IPS-NIHi7 (cell line): ENCODE results near the gene CADM2.

Source experiments
- DNase-seq: peaks from one replicate; pipeline ENCODE4 v3.0.0; 2012; ENCODE audit warnings: mixed read lengths; ENCODE audit errors: extremely low spot score

The CADM2 gene

GRCh38 chr3:85189731-85190130 is 230.9 kb downstream of the CADM2 start:
- DNase-seq = no peak

DNA sequence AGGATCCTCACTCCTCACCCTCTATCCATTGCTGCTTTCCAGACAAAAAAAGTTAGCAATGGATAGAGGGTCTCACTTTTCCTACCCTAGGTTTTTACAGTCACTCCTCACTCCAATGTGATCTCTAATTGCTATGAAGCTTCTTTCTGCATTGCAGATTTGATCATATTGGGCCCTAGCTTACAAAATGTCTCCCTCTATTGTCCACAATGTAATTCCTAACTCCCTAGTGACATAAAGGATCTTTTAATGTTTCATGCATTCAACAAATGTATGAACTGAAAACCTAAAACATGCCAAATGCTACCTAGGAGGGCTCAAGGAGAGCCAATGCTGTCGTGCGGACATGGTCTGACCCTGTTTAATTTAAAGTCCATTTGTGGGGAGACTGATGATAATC is 234.8 kb downstream of the CADM2 start:
- DNase-seq = no peak

- DNase-seq = no peak
Observed at GRCh38 chr3:85208650-85209049, 249.9 kb downstream of the CADM2 start.

GRCh38 chr3:85210540-85210939 is 251.8 kb downstream of the CADM2 start:
- DNase-seq = no peak

- no peak for DNase-seq
Observed at GRCh38 chr3:85228966-85229365, 270.2 kb downstream of the CADM2 start.

DNA sequence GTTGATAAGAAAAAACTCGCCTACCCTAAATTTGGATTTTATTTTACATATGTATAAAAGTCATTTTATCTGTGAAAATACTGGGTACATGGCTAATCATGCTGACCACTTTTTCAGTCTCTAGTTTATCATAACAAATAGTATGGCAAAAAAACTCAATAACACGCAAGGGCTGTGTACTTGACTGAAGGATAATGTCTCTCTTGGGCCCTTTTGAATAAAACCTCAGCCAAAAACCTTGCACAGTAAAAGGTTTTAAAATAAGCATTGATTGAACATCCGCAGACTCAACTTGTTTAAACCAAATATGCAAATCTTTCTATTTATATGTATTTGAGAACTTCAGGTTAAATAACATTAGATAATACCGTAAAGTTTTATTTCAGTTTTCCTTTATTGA is 285.3 kb downstream of the CADM2 start:
- no peak for DNase-seq

GRCh38 chr3:85244519-85244918 is 285.7 kb downstream of the CADM2 start:
- no peak for DNase-seq

DNA sequence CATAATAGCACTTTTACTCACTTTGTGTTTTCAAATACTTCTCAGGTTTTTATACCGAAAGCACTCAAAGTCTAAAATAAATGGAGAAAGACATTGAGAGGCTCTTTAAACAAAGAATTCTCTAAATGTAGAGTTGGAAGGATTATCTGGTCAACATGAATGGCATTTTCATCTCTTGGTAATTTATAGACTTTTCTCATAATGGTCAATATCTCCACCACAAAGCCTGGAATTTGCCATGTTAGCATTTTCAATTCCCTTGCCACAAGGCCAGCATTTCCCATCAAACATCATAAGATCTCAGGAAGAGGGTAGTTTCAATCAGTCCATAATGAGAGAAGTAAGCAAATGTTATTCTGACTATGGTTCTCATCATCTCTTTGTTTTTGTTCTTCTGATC is 293.0 kb downstream of the CADM2 start:
- DNase-seq = no peak

GRCh38 chr3:85252686-85253085 is 293.9 kb downstream of the CADM2 start:
- DNase-seq = no peak

- no peak for DNase-seq
Observed at GRCh38 chr3:85254738-85255137, 295.9 kb downstream of the CADM2 start.

- DNase-seq = no peak
Observed at GRCh38 chr3:85255949-85256348, 297.2 kb downstream of the CADM2 start.

DNA sequence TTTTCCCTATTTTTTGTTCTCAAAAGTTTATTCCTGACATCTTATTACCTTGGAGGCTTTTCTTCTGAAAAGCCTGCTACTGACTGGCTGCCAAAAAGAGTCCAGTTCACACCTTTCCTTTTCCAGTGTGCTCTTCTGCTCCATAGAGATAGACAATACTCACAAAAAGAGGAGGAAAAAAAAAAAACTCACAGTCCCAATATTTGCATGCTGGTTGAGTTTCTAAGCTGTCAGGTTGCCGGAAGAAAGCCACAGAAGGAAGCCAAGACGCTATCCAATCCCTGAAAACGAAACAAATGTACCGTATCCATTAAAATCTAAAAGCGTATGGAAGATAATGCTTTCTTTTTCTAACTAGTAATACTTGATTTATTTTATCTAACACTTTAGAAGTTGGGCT is 299.5 kb downstream of the CADM2 start:
- no peak for DNase-seq

- DNase-seq = no peak
Observed at GRCh38 chr3:85258819-85259218, 300.0 kb downstream of the CADM2 start.

DNA sequence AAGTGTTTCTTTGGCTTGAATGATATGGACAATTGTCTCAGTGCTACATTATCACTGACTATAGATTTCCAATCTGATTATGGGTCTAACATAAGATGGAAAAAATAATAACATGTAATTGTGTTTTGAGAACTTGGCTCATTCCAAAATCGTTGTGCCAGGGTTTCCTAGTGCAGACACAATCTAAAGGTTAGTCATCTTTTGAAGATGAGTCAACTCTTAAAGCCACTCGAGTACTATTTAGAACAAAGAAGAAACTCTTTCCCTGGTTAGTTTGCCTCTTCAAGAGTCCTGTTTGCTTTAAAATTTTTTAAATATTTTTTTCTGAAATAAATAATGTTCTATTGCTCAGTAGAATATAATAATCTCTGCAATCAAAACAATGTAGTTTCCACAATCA is 301.0 kb downstream of the CADM2 start:
- no peak for DNase-seq

DNA sequence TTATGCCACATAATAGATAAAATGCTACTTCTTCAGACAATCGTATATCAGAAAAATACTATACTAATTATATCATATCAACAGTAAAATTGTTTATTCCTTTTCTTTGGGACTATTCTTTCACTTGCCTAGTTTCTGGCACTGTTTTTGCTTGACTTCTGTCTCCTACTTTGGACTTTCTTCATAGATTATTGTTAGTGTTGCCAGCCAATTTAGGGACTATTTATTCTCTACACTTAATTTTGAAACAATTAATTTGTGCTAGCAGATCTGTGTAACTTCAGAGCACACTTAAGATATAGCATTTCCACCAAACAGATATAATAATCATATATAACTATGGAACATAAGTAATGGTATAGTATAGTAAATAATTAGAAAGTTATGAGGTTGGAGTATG is 305.6 kb downstream of the CADM2 start:
- DNase-seq = no peak

DNA sequence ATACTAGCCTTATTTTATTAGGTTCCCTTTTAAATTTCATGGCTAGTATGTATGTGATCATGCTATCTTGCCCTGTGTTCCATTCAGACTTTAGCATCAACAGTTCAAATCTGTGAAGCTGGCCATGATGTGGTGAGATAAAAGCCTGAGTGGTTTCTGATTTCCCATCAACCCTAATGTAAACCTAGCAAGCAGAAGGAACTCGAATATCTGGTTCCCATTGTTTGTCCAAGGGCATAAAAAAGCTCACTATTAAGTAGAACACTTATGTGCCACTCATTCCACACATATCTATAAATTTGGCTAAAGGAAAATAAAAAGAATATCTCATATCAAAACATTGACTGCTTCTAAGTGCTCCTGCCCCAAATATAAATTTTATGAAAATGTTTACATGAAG is 311.7 kb downstream of the CADM2 start:
- DNase-seq = no peak

DNA sequence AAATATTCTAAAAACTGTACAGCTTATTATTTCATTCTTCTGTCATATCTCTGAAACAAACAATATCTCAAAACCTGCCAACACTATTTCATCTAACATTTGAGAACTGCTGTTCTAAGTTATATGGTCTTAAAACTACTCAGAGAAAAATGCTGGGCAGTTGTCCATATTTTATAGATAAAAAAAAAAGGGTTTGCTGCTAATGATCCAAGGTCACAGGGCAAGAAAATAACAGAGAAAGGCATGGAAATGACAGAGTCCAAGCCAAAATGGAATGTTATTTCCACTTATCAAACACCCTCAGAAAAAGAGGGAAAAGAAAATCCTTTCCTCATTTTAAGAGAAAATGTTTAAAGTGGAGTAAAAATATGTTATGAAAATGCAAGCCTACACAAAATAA is 313.1 kb downstream of the CADM2 start:
- DNase-seq = no peak

DNA sequence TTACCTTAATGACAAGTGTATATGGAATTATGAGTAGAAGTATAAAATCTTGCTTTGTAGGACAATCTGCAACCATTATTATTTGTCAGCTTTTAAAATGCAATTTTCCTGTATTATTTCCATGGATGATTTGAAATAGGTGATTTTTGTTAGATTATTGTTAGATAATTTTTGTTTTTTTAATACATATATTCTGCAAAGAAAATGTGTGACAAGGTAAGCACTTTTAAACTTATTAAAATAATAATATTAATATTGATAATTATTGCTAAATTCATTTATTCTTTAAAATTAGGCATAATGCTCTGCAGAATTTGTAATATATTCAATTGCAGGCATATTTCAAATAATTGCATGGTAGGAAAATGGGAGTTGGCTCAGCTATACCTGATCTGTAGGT is 329.5 kb downstream of the CADM2 start:
- no peak for DNase-seq

DNA sequence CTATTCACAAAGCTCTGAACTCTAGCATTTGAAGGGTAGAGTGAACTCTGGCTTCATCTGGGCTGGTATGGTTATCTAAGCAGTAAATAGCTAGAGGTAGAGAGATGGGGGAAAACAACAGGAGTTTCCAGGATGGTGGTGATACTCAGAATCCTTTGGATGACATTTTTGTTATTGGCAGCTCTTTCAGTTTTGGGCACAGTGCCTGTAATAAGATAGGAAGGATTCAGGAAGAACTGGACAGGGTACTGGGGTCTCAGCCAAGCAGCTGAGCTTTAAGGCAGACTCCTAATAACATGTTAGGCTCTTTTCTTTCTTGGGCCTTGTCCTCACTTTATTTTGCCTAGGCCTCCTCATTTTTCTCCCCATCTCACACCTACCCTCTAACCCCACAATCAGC is 338.5 kb downstream of the CADM2 start:
- DNase-seq = no peak

DNA sequence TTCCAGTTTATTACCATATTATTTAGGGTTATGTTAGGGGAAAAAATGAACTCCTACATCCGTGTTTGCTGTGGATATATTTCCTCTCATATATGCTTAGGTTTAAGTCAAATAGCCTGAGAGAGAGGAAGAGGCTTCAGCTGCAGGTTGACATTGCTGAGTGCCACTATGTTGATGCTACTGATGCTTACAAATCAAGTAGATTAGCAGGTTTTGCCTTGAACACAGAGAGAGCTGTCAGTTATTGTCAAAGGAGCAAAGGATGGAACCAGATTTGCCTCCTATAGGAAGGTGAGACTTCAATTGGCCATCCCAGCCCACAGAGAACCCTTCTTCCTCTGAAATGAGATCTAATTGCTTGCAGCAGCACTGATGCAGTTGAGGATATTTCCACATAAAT is 339.2 kb downstream of the CADM2 start:
- DNase-seq = no peak

DNA sequence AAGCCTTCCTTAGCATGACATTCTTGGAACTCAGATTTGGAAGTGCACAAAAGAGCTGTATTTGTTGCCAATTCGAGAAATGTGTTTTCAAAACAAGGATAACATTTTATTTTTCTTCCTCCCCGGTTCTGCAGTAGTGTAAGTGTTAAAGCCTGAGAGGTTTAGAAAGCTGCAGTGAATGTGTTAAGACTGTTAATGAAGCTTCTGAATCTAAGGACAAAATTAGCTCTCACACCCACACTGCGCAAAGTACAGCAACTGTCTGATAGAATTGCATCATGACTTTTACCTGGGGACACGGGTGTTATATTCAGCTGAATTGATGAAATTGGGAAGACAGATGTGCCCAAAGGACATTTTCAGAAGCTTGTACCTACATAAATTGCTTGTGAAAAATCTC is 344.4 kb downstream of the CADM2 start:
- DNase-seq = no peak

DNA sequence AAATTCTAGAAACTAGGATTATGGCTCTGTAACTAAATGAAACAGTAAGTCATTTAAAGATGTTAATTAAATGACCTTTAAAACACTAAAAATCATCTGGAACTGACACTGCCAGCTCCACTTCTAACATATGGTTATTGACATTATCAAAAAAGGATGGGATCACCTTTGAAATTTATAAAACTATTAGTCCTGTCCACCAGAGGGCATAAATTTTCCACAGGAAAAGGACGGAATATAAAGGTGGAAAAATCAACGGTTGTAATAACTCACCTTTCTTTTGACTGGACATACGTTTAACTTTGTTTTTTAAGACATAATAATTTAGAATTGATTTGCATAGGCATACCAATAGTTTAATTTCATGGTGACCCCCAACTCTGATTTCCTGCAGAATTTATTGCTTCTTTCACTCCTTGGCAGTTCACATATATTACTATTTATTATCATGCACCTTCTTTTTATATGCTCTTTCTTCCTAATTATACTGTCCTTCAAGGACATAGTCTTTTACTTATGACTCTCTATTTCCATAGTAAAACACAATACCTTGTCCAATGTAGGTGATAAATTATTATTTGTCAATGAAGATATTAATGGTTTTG is 345.7 kb downstream of the CADM2 start:
- no peak for DNase-seq

- DNase-seq = no peak
Observed at GRCh38 chr3:85312331-85312730, 353.5 kb downstream of the CADM2 start.

DNA sequence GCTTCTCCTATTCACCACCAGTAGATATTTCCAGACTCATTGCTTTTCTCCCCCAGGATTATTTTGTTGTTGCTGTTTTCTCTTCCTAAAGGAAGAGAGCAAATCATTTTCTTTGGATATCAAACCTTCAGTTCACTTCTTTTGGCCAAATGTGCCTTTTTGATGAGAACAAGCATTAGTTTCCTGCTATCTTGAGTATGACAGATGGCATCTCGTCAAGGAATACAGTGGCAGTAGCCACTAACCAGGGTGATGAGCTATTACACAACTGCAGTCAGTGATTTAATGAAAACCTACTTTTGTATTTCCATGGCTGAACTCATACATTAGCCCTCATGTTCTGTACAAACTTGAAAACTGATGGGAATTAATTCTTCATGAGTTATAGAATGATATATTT is 354.6 kb downstream of the CADM2 start:
- no peak for DNase-seq

DNA sequence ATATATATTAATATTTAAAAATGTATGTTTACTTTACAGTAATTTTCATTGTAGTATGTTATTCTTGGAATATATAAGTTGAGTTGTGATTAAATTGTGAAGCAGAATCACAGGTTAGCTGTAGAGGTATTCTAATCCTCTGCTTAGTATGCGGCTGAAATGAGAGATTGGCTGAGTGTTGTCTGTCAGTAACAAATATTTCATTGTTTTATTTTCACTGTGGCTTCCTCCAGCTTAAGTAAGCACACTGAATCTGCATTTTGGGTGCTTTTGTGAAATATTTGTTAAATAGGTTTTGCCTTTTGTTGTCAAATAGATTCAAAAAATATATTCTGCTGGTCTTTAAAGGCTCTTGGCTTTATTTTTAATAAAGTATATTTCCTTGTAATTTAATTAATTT is 357.5 kb downstream of the CADM2 start:
- no peak for DNase-seq
